Heart left ventricle (tissue), 16 donors: ENCODE results near the gene TUBGCP5. TPM values are rescaled to one million over a fixed set of nuclear protein-coding genes. Genes with fewer than 3 reads are reported as not detected.

Source experiments
- ATAC-seq, 4 donors: fragments of 200-7000 bp; cut with Tn5 transposase; one replicate each; pipeline ENCODE4 v1.9.1; 2020 to 2022; ENCODE audit warnings: moderate library complexity in 4 of 4, mild to moderate bottlenecking in 3 of 4, moderate number of reproducible peaks in 1 of 4
- DNase-seq, 5 donors: peaks; one replicate each; pipeline ENCODE4 v3.0.0-alpha.2; 2020
- H3K27ac ChIP-seq, 12 donors: fragments of 200-600 bp; sonication (generic) in 4 of 12; one replicate each; pipeline versions ENCODE4 v1.5.0 to v1.8.0; 2016 to 2022; ENCODE audit warnings: mild to moderate bottlenecking in 2 of 12
- H3K27me3 ChIP-seq, 9 donors: fragments of 200-600 bp; sonication (generic) in 2 of 9; one replicate each; pipeline versions ENCODE4 v1.5.1 to v1.8.0; 2016 to 2022; ENCODE audit warnings: mild to moderate bottlenecking in 3 of 9
- H3K36me3 ChIP-seq, 9 donors: fragments of 200-600 bp; sonication (generic) in 2 of 9; one replicate each; pipeline versions ENCODE4 v1.5.0 to v1.8.0; 2018 to 2022; ENCODE audit warnings: mild to moderate bottlenecking in 2 of 9
- H3K4me1 ChIP-seq, 12 donors: fragments of 200-600 bp; sonication (generic) in 4 of 12; one replicate each; pipeline versions ENCODE4 v1.5.0 to v1.8.0; 2016 to 2022; ENCODE audit warnings: mild to moderate bottlenecking in 3 of 12
- H3K4me3 ChIP-seq, 12 donors: fragments of 200-600 bp; sonication (generic) in 4 of 12; one replicate each; pipeline versions ENCODE4 v1.5.0 to v1.8.0; 2017 to 2022; ENCODE audit warnings: mild to moderate bottlenecking in 9 of 12, moderate library complexity in 4 of 12
- H3K9me3 ChIP-seq, 12 donors: fragments of 200-600 bp; sonication (generic) in 4 of 12; one replicate each; pipeline versions ENCODE4 v1.5.0 to v1.8.0; 2016 to 2022; ENCODE audit warnings: mild to moderate bottlenecking in 1 of 12
- POLR2A ChIP-seq, 2 donors: fragments of 450-650 bp; IDR thresholded peaks; one replicate each; pipeline ENCODE4 v1.6.1; 2017; ENCODE audit warnings: antibody characterized with exemption in 2 of 2, mild to moderate bottlenecking in 2 of 2, moderate library complexity in 2 of 2
- WGBS, 4 donors: extraction: QIAGEN DNeasy Blood & Tissue Kit in 2 of 4; methylation state at CpG; one replicate each; pipeline versions ENCODE4 v1.1.5 to v1.1.7; 2013 to 2018; 5-methylcytosine and 5-hydroxymethylcytosine counted together
- intact Hi-C, 10 donors: fragments of 100-400 bp; cut with DNase I; formaldehyde crosslinking; loops; one replicate each; pipeline versions ENCODE4 v1.11.1 to v1.14.2; 2022
- polyA plus RNA-seq, 2 donors: library from polyadenylated mRNA; stranded (reverse); fragments of 200-250 nt; gene quantifications; one replicate each; pipeline ENCODE4 v1.2.3, GENCODE V29; 2013
- total RNA-seq, 9 donors: library from RNA; depleted of rRNA in 2 of 9; stranded (reverse); fragments of >200 nt in 2 of 9; fragmentation: NEBNext Ultra II Directional in 3 of 9; extraction: Animal tissue kit (Norgen Biotek cat#: 25700) in 3 of 9; gene quantifications; one replicate each; pipeline versions ENCODE4 v1.1.0 to v1.2.4, GENCODE V29; 2016 to 2023
- TF ChIP-seq, protein P1 (sequence below), 12 donors: fragments of 200-600 bp; sonication (generic) in 4 of 12; IDR thresholded peaks; one replicate each; pipeline versions ENCODE4 v1.5.0 to v1.8.0; 2018 to 2022; ENCODE audit warnings: antibody characterized with exemption in 12 of 12, mild to moderate bottlenecking in 5 of 12
- donor health status: ischemic (EF 13 %, LVEDD 7.1; RV severe dilation, severe dysfunction).
- donor health status: healthy with polysubstance abuse.
- donor health status: DM: no; HTN: yes; CAD: no.
- donor health status: DM: no; HTN: no; CAD: no.
- donor health status: ischemic (EF 25% LVEDD 6.9; RV normal size, moderate dysfunction).
- donor health status: ischemic (EF 25% LVEDD 5.7; RV mildly dilated, moderate dysfunction).
- donor health status: healthy.
- donor health status: DM: yes; HTN: yes; CAD: no.
- donor health status: ischemic (EF 35%, LVEDD 5.7; RV mildly dilated, moderate dysfunction).
- donor health status: nonischemic (EF 11% LVEDD 7.7; RV severe dilation, severe dysfunction).
- donor health status: DM: yes; HTN: yes; CAD: no.
- donor health status: PGD.
- donor health status: ischemic (EF 29% LVEDD 5.4; RV normal size, mild dysfunction).
- donor health status: nonischemic (EF 23%, LVEDD 6.1; RV moderate dilation, normal function).

Gene TUBGCP5
- total and polyA plus RNA-seq, 11 donors: 4.7 to 14.7 (median 13.0) TPM

DNA sequence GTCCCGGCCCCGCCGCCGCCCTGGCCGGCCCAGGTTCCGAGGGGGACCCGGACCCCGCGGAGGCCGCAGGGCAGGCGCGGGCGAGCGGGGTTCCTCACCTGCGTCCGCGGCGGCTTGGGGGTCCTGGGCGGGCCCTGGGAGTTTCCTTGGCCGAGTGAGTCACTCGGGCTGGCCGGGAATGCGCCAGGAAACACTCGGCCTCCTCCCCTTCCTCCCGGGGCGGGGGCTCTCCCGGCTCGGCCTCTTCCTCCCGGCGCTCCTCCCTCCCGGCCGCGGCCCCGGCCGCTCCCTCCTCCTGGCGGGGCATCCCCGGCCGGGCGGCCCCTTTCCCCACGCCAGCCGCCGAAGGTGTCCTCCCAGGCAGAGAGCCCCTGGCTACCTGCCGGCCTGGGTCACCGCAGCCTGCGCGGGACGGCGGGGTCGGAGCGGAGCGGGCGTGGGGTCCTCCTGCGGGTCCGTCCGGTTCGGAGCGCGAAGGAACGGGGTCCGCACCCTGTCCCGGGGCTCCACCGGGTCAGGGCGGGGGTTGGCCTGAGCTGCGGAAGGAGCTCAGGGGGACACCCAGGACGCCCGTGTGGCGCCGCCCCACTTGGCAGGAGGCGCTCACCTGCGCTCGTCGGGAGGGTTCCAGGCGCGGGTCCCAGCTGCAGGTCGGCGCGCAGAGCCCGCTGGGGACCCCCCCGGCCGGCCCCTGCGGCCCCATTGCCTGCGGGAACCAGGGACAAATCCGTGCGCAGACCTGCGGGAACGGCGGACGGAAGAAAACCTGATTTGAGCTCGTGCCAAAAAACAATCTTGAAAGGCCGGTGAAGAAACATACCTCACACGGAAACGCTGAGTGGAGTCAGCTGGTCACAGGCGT is 58.9 kb downstream of the TUBGCP5 start, which contains the start of gene CYFIP1:
Gene CYFIP1, minus strand, starts transcription at position 180 of the 862 bp plus-strand sequence. CDS start 33,083 bp downstream, outside the sequence.
- intact Hi-C loops: loop anchor here in 6 of 10 donors (2.0 to 10.0 kb wide), 7 partner anchors 32 to 196 kb away; partner anchors contain the start of genes TUBGCP5 (in 2 of the 6) and NIPA1 (in 1 of the 6)
- H3K27ac ChIP-seq: peak within 1 kb of the TSS; percentile 73 to 92 (median 86)
- DNase-seq (peak; percentile 90 to 93 (median 92)), ATAC-seq (peak; percentile 94 to 97 (median 97))
- H3K9me3 ChIP-seq: no peaks in the 10 kb centered on the region
- H3K27me3 ChIP-seq: no peaks in the 10 kb centered on the region
- H3K4me3 ChIP-seq: peak within 1 kb of the TSS; percentile 70 to 99 (median 88)
- WGBS, 4 donors: 0% methylated on average over 34 to 93 of the region's 93 CpGs
- H3K36me3 ChIP-seq: no peaks in the 10 kb centered on the region
- peak in 1 of 2 donors; percentile 69 for TF ChIP-seq POLR2A (IDR thresholded peaks at IDR 0.05)
- TF ChIP-seq, protein P1, sequence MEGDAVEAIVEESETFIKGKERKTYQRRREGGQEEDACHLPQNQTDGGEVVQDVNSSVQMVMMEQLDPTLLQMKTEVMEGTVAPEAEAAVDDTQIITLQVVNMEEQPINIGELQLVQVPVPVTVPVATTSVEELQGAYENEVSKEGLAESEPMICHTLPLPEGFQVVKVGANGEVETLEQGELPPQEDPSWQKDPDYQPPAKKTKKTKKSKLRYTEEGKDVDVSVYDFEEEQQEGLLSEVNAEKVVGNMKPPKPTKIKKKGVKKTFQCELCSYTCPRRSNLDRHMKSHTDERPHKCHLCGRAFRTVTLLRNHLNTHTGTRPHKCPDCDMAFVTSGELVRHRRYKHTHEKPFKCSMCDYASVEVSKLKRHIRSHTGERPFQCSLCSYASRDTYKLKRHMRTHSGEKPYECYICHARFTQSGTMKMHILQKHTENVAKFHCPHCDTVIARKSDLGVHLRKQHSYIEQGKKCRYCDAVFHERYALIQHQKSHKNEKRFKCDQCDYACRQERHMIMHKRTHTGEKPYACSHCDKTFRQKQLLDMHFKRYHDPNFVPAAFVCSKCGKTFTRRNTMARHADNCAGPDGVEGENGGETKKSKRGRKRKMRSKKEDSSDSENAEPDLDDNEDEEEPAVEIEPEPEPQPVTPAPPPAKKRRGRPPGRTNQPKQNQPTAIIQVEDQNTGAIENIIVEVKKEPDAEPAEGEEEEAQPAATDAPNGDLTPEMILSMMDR (IDR thresholded peaks at IDR 0.05): no peak
- peaks cover 0 to 24% (median 9%) of the 10 kb centered on the region in 12 donors for H3K4me1 ChIP-seq

DNA sequence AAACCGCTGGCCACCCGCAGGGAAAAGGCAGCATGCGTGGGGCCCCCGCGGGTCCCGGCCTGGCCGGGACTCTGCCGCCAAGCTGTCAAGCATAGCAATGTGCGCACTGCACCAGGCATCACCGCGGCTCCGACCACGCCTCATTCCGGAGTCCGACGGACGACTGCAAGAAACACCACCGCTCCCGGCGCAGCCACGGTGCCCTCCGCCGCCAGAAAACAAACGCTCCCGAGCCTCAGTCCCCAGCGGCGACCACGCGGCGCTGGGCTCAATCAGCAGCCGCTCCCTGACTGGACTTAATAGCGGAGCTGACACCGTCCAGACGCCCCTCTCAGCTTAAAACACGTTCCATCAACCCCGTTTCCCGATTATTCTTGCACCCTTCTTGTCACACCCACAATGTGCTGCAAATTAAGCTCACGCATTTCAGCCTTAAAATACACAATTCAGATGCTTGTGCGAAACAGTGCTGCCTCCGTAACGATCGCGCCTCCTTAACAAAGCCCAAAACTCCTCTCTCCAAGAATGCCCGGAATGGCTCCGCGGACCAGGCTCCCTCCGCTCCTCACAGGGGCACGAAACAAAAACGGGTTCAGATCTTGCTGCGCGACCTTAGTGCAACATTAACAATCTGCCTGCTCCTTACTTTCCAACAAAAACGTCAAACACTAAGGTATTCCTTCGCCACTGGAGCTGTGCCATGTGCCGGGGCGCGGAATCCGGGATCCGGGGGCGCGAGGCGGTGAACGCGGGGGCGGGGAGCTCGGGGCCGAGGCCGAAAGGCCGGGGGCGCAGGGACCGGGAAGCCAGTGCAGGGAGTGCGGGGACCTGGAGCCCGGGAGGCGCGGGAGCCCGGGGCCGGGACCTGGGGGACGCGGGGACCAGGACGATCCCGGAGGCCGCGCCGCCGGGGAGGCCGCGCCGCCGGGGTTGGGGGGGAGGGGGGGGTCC is 59.9 kb downstream of the TUBGCP5 start:
- peak; percentile 58 to 85 (median 64) for DNase-seq
- WGBS, 4 donors: 0 to 1% (median 1%) methylated on average over 38 to 88 of the region's 88 CpGs
- H3K27me3 ChIP-seq: no peaks in the 10 kb centered on the region
- H3K27ac ChIP-seq: peak overlapping the region; percentile 73 to 92 (median 86)
- peak; percentile 17 to 69 (median 60) for ATAC-seq
- intact Hi-C loops: loop anchor here in 8 of 10 donors (2.0 to 10.0 kb wide), 8 partner anchors 19 to 195 kb away; partner anchors contain the start of genes TUBGCP5 (in 2 of the 8) and NIPA1 (in 1 of the 8)
- peaks cover 0 to 31% (median 9%) of the 10 kb centered on the region in 12 donors for H3K4me1 ChIP-seq
- no peaks in the 10 kb centered on the region for H3K36me3 ChIP-seq
- H3K9me3 ChIP-seq: no peaks in the 10 kb centered on the region
- peak in 1 of 2 donors; percentile 10 for TF ChIP-seq POLR2A (IDR thresholded peaks at IDR 0.05)
- TF ChIP-seq, protein P1 (IDR thresholded peaks at IDR 0.05): peak in 3 of 12 donors; percentile 5 to 31 (median 6)
- peak overlapping the region; percentile 70 to 99 (median 88) for H3K4me3 ChIP-seq

DNA sequence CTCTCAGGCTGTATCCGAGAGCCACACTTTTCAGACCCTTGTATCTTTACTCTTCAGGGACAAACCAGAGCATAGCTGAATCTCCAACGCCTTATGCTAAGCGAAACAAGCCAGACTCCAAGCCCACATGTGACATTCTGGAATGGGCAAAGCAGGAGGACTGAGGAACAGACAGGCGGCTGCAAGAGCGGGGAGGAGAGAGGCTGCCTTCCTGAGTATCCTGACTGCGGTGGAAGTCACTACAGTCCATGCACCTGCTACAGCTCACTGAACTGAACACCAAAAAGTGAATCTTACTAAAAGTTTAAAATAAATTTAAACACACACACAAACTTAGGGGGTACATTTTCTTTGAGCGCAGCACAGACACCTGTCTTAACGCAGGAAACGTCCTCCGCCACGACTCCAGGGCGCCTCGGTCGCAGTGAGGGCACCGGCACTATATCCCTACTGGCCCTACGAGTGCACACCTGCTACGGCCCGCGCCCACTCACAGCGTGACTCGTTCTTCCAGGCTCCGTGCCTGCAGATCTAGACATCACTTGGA is 60.6 kb downstream of the TUBGCP5 start:
- DNase-seq (no peak), ATAC-seq (peak in 3 of 4 donors; percentile 8 to 18 (median 15))
- H3K4me3 ChIP-seq: peak overlapping the region; percentile 70 to 99 (median 88)
- WGBS, 4 donors: 14 to 17% (median 14%) methylated on average over 22 of the region's 22 CpGs
- TF ChIP-seq, protein P1 (IDR thresholded peaks at IDR 0.05): no peak
- TF ChIP-seq POLR2A (IDR thresholded peaks at IDR 0.05): no peak
- H3K27ac ChIP-seq: peak overlapping the region in 7 of 12 donors; percentile 83 to 90 (median 86)
- no peaks in the 10 kb centered on the region for H3K36me3 ChIP-seq
- peaks cover 0 to 39% (median 11%) of the 10 kb centered on the region in 12 donors for H3K4me1 ChIP-seq
- intact Hi-C loops: loop anchor here in 5 of 10 donors (2.0 to 5.0 kb wide), 3 partner anchors 18 to 36 kb away; no protein-coding TSS in a partner anchor
- H3K27me3 ChIP-seq: no peaks in the 10 kb centered on the region
- H3K9me3 ChIP-seq: no peaks in the 10 kb centered on the region
